ENCODE results near the gene RNF115.
A peak's percentile ranks its signal among the peaks of the same experiment; 100 is the strongest.
"Not testable (repeated sequence)": the region's sequence is repeated elsewhere in the genome, so short reads cannot be mapped to it uniquely, and the experiment has no call there.

RNF115 gene

GRCh38 chr1:145823565-145824498 lies at the start of gene RNF115, which contains the start of gene POLR3C:
TSS of gene RNF115 (minus strand) at chr1:145824095. CDS start at chr1:145823873, 222 bp downstream.
TSS of gene POLR3C (plus strand) at chr1:145824200. CDS start at chr1:145825777, 1,577 bp downstream.
- DNase-seq: peak; percentile 90

- DNase-seq: peak; percentile 32
Observed at GRCh38 chr1:145871994-145872924, 48.4 kb upstream of the RNF115 start.

- no peak for DNase-seq
Observed at GRCh38 chr1:145868232-145868631, 44.3 kb upstream of the RNF115 start.

- no peak for DNase-seq
Observed at GRCh38 chr1:145863282-145864018, 39.6 kb upstream of the RNF115 start.

- DNase-seq: peak; percentile 78
Observed at GRCh38 chr1:145859491-145860023, 35.7 kb upstream of the RNF115 start.

GRCh38 chr1:145858901-145859490 lies 35.1 kb upstream of the RNF115 start, which contains the start of gene PIAS3:
TSS of gene PIAS3 (minus strand) at chr1:145859081. CDS start at chr1:145858990, 91 bp downstream.
- peak; percentile 86 for DNase-seq

DNA sequence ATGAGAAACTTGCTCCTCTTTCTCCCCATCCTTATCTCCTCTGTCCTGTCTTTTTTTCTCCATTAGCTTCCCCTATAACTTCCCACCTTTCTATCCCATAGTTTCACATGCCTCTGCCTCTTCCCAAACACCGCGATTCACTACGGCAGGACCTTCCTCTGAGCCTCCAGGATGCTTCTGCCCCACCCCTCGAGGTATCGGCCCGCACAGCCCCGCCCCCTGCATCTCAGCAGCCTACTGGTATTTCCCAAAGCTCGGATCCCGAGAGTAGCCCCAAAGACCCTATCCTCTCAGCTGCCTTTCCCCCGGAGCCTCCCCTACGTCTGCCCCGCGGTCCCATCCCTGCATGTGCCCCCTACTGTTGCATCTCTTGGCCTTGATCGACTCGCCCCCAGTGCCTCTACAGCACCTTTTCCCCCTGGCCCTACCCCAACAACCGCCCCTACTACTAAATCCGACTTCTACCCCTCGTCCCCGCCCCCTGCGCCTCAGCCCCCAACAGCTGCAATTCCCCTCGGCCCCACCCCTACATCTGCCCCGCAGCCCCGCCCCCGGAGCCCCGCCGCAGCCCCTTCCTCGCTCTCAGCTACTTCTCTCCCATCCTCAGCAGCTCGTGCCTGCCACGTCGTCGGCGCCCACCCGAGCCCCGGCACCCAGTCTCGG lies 34.5 kb upstream of the RNF115 start:
- DNase-seq: no peak

- no peak for DNase-seq
Observed at GRCh38 chr1:145857170-145857569, 33.3 kb upstream of the RNF115 start.

- DNase-seq: no peak
Observed at GRCh38 chr1:145855426-145855948, 31.6 kb upstream of the RNF115 start.

- DNase-seq: no peak
Observed at GRCh38 chr1:145849356-145850160, 25.7 kb upstream of the RNF115 start.

- no peak for DNase-seq
Observed at GRCh38 chr1:145847827-145848226, 23.9 kb upstream of the RNF115 start.

- peak; percentile 52 for DNase-seq
Observed at GRCh38 chr1:145846201-145846612, 22.3 kb upstream of the RNF115 start.

GRCh38 chr1:145845514-145846161 lies 21.7 kb upstream of the RNF115 start, which contains the start of gene NUDT17:
TSS of gene NUDT17 (plus strand) at chr1:145845630. CDS start at chr1:145845641, 11 bp downstream.
- DNase-seq: peak; percentile 77

- no peak for DNase-seq
Observed at GRCh38 chr1:145845144-145845513, 21.2 kb upstream of the RNF115 start.

DNA sequence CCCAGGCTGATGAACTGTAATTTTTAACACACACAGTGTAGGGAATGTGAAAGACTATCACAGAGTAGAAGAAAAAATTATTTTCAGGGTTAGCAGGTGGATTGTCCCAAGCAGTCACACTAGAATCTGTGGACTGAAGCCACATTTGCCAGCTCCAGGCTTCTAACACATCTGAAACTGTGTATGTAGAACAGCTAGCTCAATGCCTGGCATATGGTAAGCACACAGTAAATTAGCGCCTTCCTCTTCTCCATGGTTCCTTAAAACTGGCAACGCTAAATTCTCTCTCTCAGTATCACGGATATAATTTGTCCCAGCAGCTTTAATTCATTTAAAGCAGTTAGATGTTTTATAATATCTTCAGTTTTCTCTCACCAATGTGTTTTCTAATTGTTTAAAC lies 19.1 kb upstream of the RNF115 start:
- DNase-seq: no peak

DNA sequence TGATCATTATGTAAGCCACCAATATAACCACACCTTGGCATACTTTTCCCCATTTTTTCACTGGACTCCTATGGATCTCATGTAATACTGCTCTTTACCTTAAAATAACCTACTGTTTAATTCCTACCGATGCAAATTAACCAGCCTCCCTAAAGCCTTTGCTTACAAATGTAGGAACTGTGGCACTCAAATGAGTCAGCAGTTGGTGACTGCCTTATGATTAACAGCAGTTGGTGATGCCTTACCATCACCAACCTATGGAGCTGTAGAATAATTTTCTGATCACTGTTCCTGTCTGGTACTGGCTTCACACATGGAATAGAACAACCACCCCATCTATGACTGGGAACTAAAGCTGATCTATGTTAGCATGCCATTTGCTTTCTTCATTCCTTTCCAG lies 13.8 kb upstream of the RNF115 start:
- DNase-seq: no peak

GRCh38 chr1:145830810-145831209 lies 6.9 kb upstream of the RNF115 start:
- DNase-seq: not testable (repeated sequence)

- no peak for DNase-seq
Observed at GRCh38 chr1:145828367-145829026, 4.6 kb upstream of the RNF115 start.

DNA sequence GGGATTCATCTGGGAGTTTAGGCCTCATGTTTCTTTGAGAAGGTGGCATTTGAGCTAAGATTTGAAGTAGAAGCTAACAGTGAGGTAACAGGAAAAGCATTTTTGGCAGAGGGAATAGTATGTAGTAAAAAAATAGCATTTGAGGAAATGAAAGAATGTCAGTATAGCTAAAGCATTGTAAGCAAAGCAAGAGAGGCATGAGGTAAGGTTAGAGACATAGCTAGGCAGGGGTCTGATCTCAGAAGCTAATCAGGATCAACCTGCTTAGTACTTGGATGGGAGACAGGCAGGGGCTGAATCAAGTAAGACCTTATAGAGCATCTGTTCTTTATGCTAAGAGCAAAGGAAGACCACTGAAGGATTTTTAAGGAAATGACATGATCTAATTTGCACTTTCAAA lies 4.1 kb upstream of the RNF115 start:
- DNase-seq: no peak
